Heart left ventricle (tissue), 16 donors: Measurements from ENCODE around the gene TICAM2. TPM values are rescaled to one million over a fixed set of nuclear protein-coding genes. Genes with fewer than 3 reads are reported as not detected.
A peak's percentile ranks its signal among the peaks of the same experiment; 100 is the strongest.

Experiments used
- ATAC-seq, 4 donors: fragments of 200-7000 bp; cut with Tn5 transposase; one replicate each; pipeline ENCODE4 v1.9.1; 2020 to 2022; ENCODE audit warnings: moderate library complexity in 4 of 4, mild to moderate bottlenecking in 3 of 4, moderate number of reproducible peaks in 1 of 4
- DNase-seq, 5 donors: peaks; one replicate each; pipeline ENCODE4 v3.0.0-alpha.2; 2020
- H3K27ac ChIP-seq, 12 donors: fragments of 200-600 bp; sonication (generic) in 4 of 12; one replicate each; pipeline versions ENCODE4 v1.5.0 to v1.8.0; 2016 to 2022; ENCODE audit warnings: mild to moderate bottlenecking in 2 of 12
- H3K27me3 ChIP-seq, 9 donors: fragments of 200-600 bp; sonication (generic) in 2 of 9; one replicate each; pipeline versions ENCODE4 v1.5.1 to v1.8.0; 2016 to 2022; ENCODE audit warnings: mild to moderate bottlenecking in 3 of 9
- H3K36me3 ChIP-seq, 9 donors: fragments of 200-600 bp; sonication (generic) in 2 of 9; one replicate each; pipeline versions ENCODE4 v1.5.0 to v1.8.0; 2018 to 2022; ENCODE audit warnings: mild to moderate bottlenecking in 2 of 9
- H3K4me1 ChIP-seq, 12 donors: fragments of 200-600 bp; sonication (generic) in 4 of 12; one replicate each; pipeline versions ENCODE4 v1.5.0 to v1.8.0; 2016 to 2022; ENCODE audit warnings: mild to moderate bottlenecking in 3 of 12
- H3K4me3 ChIP-seq, 12 donors: fragments of 200-600 bp; sonication (generic) in 4 of 12; one replicate each; pipeline versions ENCODE4 v1.5.0 to v1.8.0; 2017 to 2022; ENCODE audit warnings: mild to moderate bottlenecking in 9 of 12, moderate library complexity in 4 of 12
- H3K9me3 ChIP-seq, 12 donors: fragments of 200-600 bp; sonication (generic) in 4 of 12; one replicate each; pipeline versions ENCODE4 v1.5.0 to v1.8.0; 2016 to 2022; ENCODE audit warnings: mild to moderate bottlenecking in 1 of 12
- POLR2A ChIP-seq, 2 donors: fragments of 450-650 bp; IDR thresholded peaks; one replicate each; pipeline ENCODE4 v1.6.1; 2017; ENCODE audit warnings: antibody characterized with exemption in 2 of 2, mild to moderate bottlenecking in 2 of 2, moderate library complexity in 2 of 2
- WGBS, 4 donors: extraction: QIAGEN DNeasy Blood & Tissue Kit in 2 of 4; methylation state at CpG; one replicate each; pipeline versions ENCODE4 v1.1.5 to v1.1.7; 2013 to 2018; 5-methylcytosine and 5-hydroxymethylcytosine counted together
- intact Hi-C, 10 donors: fragments of 100-400 bp; cut with DNase I; formaldehyde crosslinking; loops; one replicate each; pipeline versions ENCODE4 v1.11.1 to v1.14.2; 2022
- polyA plus RNA-seq, 2 donors: library from polyadenylated mRNA; stranded (reverse); fragments of 200-250 nt; gene quantifications; one replicate each; pipeline ENCODE4 v1.2.3, GENCODE V29; 2013
- total RNA-seq, 9 donors: library from RNA; depleted of rRNA in 2 of 9; stranded (reverse); fragments of >200 nt in 2 of 9; fragmentation: NEBNext Ultra II Directional in 3 of 9; extraction: Animal tissue kit (Norgen Biotek cat#: 25700) in 3 of 9; gene quantifications; one replicate each; pipeline versions ENCODE4 v1.1.0 to v1.2.4, GENCODE V29; 2016 to 2023
- TF ChIP-seq, protein P1 (sequence below), 12 donors: fragments of 200-600 bp; sonication (generic) in 4 of 12; IDR thresholded peaks; one replicate each; pipeline versions ENCODE4 v1.5.0 to v1.8.0; 2018 to 2022; ENCODE audit warnings: antibody characterized with exemption in 12 of 12, mild to moderate bottlenecking in 5 of 12
- donor health status: ischemic (EF 13 %, LVEDD 7.1; RV severe dilation, severe dysfunction).
- donor health status: healthy with polysubstance abuse.
- donor health status: DM: no; HTN: yes; CAD: no.
- donor health status: DM: no; HTN: no; CAD: no.
- donor health status: ischemic (EF 25% LVEDD 6.9; RV normal size, moderate dysfunction).
- donor health status: ischemic (EF 25% LVEDD 5.7; RV mildly dilated, moderate dysfunction).
- donor health status: healthy.
- donor health status: DM: yes; HTN: yes; CAD: no.
- donor health status: ischemic (EF 35%, LVEDD 5.7; RV mildly dilated, moderate dysfunction).
- donor health status: nonischemic (EF 11% LVEDD 7.7; RV severe dilation, severe dysfunction).
- donor health status: DM: yes; HTN: yes; CAD: no.
- donor health status: PGD.
- donor health status: ischemic (EF 29% LVEDD 5.4; RV normal size, mild dysfunction).
- donor health status: nonischemic (EF 23%, LVEDD 6.1; RV moderate dilation, normal function).

Gene TICAM2
- total and polyA plus RNA-seq, 11 donors = 0.75 to 4.1 (median 1.9) TPM

DNA sequence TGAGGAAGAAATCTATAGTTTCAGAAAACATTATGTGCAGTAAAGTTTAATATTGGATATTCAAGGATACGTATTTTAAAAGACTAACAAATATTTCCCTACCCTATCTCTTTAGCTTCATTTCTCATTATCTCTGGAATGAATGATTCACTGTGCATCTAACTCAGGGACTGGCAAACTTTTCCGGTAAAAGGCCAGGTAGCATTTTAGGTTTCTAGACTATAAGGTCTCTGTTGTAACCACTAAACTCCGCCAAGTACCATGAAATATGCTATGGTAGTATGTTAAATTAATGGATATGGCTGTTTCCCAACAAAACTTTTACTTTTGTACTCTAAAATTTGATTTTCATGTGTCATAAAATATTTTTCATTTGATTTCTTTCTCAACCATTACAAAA is 70.9 kb downstream of the TICAM2 start:
- Histone ChIP-seq H3K9me3 (no peaks in the 10 kb centered on the region), H3K4me1 (peaks cover 4 to 90% (median 70%) of the 10 kb centered on the region in 12 donors), H3K4me3 (peak overlapping the region in 1 of 12 donors; percentile 15), H3K36me3 (peaks cover 0 to 46% (median 25%) of the 10 kb centered on the region in 9 donors), H3K27ac (no peak overlapping the region), H3K27me3 (no peaks in the 10 kb centered on the region)
- no peak for TF ChIP-seq POLR2A (IDR thresholded peaks at IDR 0.05)
- TF ChIP-seq, protein P1, sequence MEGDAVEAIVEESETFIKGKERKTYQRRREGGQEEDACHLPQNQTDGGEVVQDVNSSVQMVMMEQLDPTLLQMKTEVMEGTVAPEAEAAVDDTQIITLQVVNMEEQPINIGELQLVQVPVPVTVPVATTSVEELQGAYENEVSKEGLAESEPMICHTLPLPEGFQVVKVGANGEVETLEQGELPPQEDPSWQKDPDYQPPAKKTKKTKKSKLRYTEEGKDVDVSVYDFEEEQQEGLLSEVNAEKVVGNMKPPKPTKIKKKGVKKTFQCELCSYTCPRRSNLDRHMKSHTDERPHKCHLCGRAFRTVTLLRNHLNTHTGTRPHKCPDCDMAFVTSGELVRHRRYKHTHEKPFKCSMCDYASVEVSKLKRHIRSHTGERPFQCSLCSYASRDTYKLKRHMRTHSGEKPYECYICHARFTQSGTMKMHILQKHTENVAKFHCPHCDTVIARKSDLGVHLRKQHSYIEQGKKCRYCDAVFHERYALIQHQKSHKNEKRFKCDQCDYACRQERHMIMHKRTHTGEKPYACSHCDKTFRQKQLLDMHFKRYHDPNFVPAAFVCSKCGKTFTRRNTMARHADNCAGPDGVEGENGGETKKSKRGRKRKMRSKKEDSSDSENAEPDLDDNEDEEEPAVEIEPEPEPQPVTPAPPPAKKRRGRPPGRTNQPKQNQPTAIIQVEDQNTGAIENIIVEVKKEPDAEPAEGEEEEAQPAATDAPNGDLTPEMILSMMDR (IDR thresholded peaks at IDR 0.05) = no peak
- 71 to 76% (median 74%) methylated on average over 3 of the region's 3 CpGs for WGBS, 4 donors
- intact Hi-C loops = no loop called here
- ATAC-seq (no peak), DNase-seq (no peak)

DNA sequence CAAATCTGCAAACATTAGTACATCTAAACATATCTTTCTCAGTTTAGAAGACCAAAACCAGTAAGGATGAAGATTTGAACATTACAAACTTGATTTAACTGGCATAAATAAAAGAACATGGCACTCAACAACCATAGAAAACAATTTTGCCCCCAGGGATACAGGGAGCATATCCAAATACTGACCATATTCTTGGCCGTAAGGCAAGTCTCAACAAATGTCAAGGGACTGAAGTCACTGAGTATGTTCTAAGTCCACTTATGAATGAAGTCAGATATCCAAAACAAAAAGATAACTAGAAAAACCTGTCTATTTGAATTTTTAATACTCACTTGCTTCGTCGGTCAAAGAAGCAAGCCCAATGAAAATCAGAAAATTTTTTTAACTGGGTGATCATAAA is 71.9 kb downstream of the TICAM2 start:
- H3K4me1 ChIP-seq = peaks cover 4 to 92% (median 71%) of the 10 kb centered on the region in 12 donors
- no peaks in the 10 kb centered on the region for H3K9me3 ChIP-seq
- no peak for TF ChIP-seq POLR2A (IDR thresholded peaks at IDR 0.05)
- TF ChIP-seq, protein P1 (IDR thresholded peaks at IDR 0.05) = no peak
- 44 to 53% (median 45%) methylated on average over 3 of the region's 3 CpGs for WGBS, 4 donors
- ATAC-seq (peak in 3 of 4 donors; percentile 58 to 79 (median 65)), DNase-seq (no peak)
- no peak overlapping the region for H3K27ac ChIP-seq
- peak overlapping the region in 5 of 12 donors; percentile 3 to 13 (median 10) for H3K4me3 ChIP-seq
- H3K36me3 ChIP-seq = peaks cover 0 to 44% (median 20%) of the 10 kb centered on the region in 9 donors
- no peaks in the 10 kb centered on the region for H3K27me3 ChIP-seq
- intact Hi-C loops = no loop called here

Other genes with a start within 250 kb of the TICAM2 start
- 10 to 100 TPM; 37.5 to 92.7 (median 48.9) TPM for gene FEM1C, start 57.7 kb downstream of the TICAM2 start, total RNA-seq
- 10 to 100 TPM; 14.9 to 36.9 TPM for gene FEM1C, start 57.7 kb downstream of the TICAM2 start, polyA plus RNA-seq
- gene TMED7, start 23.6 kb upstream of the TICAM2 start, total RNA-seq = 10 to 100 TPM; 58.4 to 99.1 (median 82.3) TPM
- gene TMED7, start 23.6 kb upstream of the TICAM2 start, polyA plus RNA-seq = 10 to 100 TPM; 22.0 to 62.2 TPM
- gene CDO1, start 214.2 kb upstream of the TICAM2 start, total RNA-seq = 10 to 100 TPM in 3 of 9 donors, 1 to 10 TPM in 6; 2.7 to 37.2 (median 5.2) TPM
- 1 to 10 TPM; 4.8 to 6.4 TPM for gene CDO1, start 214.2 kb upstream of the TICAM2 start, polyA plus RNA-seq
- 10 to 100 TPM; 15.3 to 29.2 (median 20.8) TPM for gene ATG12, start 239.1 kb upstream of the TICAM2 start, total RNA-seq
- gene ATG12, start 239.1 kb upstream of the TICAM2 start, polyA plus RNA-seq = 10 to 100 TPM; 23.0 to 31.3 TPM
- 10 to 100 TPM; 20.3 to 56.4 (median 46.6) TPM for gene AP3S1, start 239.5 kb upstream of the TICAM2 start, total RNA-seq
- gene AP3S1, start 239.5 kb upstream of the TICAM2 start, polyA plus RNA-seq = 10 to 100 TPM; 40.8 to 42.1 TPM